ENCODE data around the gene NPFF. TPM values are rescaled to one million over a fixed set of nuclear protein-coding genes. Genes with fewer than 3 reads are reported as not detected.

The NPFF gene
- total RNA-seq, 2 donors from 2014 or later, result not detected

- peaks cover 11 to 44% of the 10 kb centered on the region in 2 donors for H3K36me3 ChIP-seq (replicated peaks in 1 of 2; ENCODE audit: insufficient read depth in 1 of 2, low read depth in 2 of 2)
- intact Hi-C loops (cut with DNase I), result no loop called here
- 87 to 92% methylated on average over 7 of the region's 7 CpGs for WGBS, 2 donors
- peak overlapping the region in 2 of 4 donors; percentile 7 to 9 for H3K27ac ChIP-seq
- H3K4me1 ChIP-seq, result peaks cover 20% of the 10 kb centered on the region
- H3K9me3 ChIP-seq, result no peaks in the 10 kb centered on the region
- ATAC-seq (no peak), DNase-seq (no peak)
- TF ChIP-seq CTCF (IDR thresholded peaks at IDR 0.05) (no peak), POLR2A (IDR thresholded peaks at IDR 0.05) (no peak)
- no peaks in the 10 kb centered on the region for H3K27me3 ChIP-seq
- no peak overlapping the region for H3K4me3 ChIP-seq
Observed at GRCh38 chr12:53532524-53533445, 25.5 kb upstream of the NPFF start.

GRCh38 chr12:53532021-53532420 lies 24.7 kb upstream of the NPFF start:
- H3K27ac ChIP-seq, result no peak overlapping the region
- H3K4me3 ChIP-seq, result no peak overlapping the region
- no peaks in the 10 kb centered on the region for H3K9me3 ChIP-seq
- WGBS, 2 donors, result 33 to 49% methylated on average over 3 of the region's 3 CpGs
- peaks cover 11 to 46% of the 10 kb centered on the region in 2 donors for H3K36me3 ChIP-seq (replicated peaks in 1 of 2; ENCODE audit: insufficient read depth in 1 of 2, low read depth in 2 of 2)
- TF ChIP-seq CTCF (IDR thresholded peaks at IDR 0.05) (no peak), POLR2A (IDR thresholded peaks at IDR 0.05) (no peak)
- no peaks in the 10 kb centered on the region for H3K27me3 ChIP-seq
- intact Hi-C loops (cut with DNase I), result no loop called here
- no peak for ATAC-seq
- H3K4me1 ChIP-seq, result peaks cover 13% of the 10 kb centered on the region
- no peak for DNase-seq

GRCh38 chr12:53530920-53531319 lies 23.6 kb upstream of the NPFF start:
- Histone ChIP-seq H3K27me3 (no peaks in the 10 kb centered on the region), H3K4me1 (peaks cover 12% of the 10 kb centered on the region), H3K9me3 (no peaks in the 10 kb centered on the region), H3K4me3 (no peak overlapping the region), H3K27ac (no peak overlapping the region), H3K36me3 (replicated peaks in 1 of 2; ENCODE audit: insufficient read depth in 1 of 2, low read depth in 2 of 2) (peaks cover 11 to 41% of the 10 kb centered on the region in 2 donors)
- no peak for TF ChIP-seq POLR2A (IDR thresholded peaks at IDR 0.05)
- TF ChIP-seq CTCF (IDR thresholded peaks at IDR 0.05), result no peak
- 92 to 94% methylated on average over 4 of the region's 4 CpGs for WGBS, 2 donors
- DNase-seq (no peak), ATAC-seq (no peak)
- intact Hi-C loops (cut with DNase I), result no loop called here

- DNase-seq (no peak), ATAC-seq (no peak)
- WGBS, 2 donors, result 90 to 92% methylated on average over 2 of the region's 2 CpGs
- Histone ChIP-seq H3K4me3 (no peak overlapping the region), H3K36me3 (replicated peaks in 1 of 2; ENCODE audit: insufficient read depth in 1 of 2, low read depth in 2 of 2) (peaks cover 11 to 42% of the 10 kb centered on the region in 2 donors), H3K27ac (no peak overlapping the region), H3K9me3 (no peaks in the 10 kb centered on the region), H3K4me1 (peaks cover 12% of the 10 kb centered on the region), H3K27me3 (no peaks in the 10 kb centered on the region)
- TF ChIP-seq POLR2A (IDR thresholded peaks at IDR 0.05) (no peak), CTCF (IDR thresholded peaks at IDR 0.05) (no peak)
- intact Hi-C loops (cut with DNase I), result no loop called here
Observed at GRCh38 chr12:53530061-53530460, 22.8 kb upstream of the NPFF start.

Data from body of pancreas (tissue), 4 donors.